GM23338 (cell line): Measurements from ENCODE around the gene CADPS. TPM values are rescaled to one million over a fixed set of nuclear protein-coding genes. Genes with fewer than 3 reads are reported as not detected.

Experiments used
- ATAC-seq: fragments of 200-7000 bp; cut with Tn5 transposase; 3 replicates; pipeline ENCODE4 v1.9.1; 2020
- DNase-seq: peaks from one replicate; pipeline ENCODE4 v3.0.0-alpha.2; 2015; ENCODE audit warnings: low spot score
- H2AFZ ChIP-seq: fragments of 200-600 bp; sonication (generic); 2 replicates; pipeline ENCODE4 v1.8.0; 2016; ENCODE audit warnings: antibody characterized with exemption, mild to moderate bottlenecking, moderate library complexity
- H3F3A ChIP-seq: fragments of 200-600 bp; sonication (generic); replicated peaks from 2 replicates; pipeline ENCODE4 v1.8.0; 2017; ENCODE audit warnings: antibody characterized with exemption, mixed run types, low read depth
- H3K27ac ChIP-seq: fragments of 200-600 bp; sonication (generic); 2 replicates; pipeline ENCODE4 v1.6.1; 2016; ENCODE audit warnings: low read depth
- H3K27me3 ChIP-seq: fragments of 200-600 bp; sonication (generic); 2 replicates; pipeline ENCODE4 v1.8.0; 2016; ENCODE audit warnings: mild to moderate bottlenecking, mixed run types, moderate library complexity; ENCODE audit not compliant: insufficient read depth
- H3K36me3 ChIP-seq: fragments of 200-600 bp; sonication (generic); 2 replicates; pipeline ENCODE4 v1.8.0; 2016; ENCODE audit warnings: mild to moderate bottlenecking; ENCODE audit not compliant: insufficient read depth
- H3K4me1 ChIP-seq: fragments of 200-600 bp; sonication (generic); 2 replicates; pipeline ENCODE4 v1.8.0; 2016; ENCODE audit warnings: mild to moderate bottlenecking, moderate library complexity; ENCODE audit not compliant: insufficient read depth
- H3K4me2 ChIP-seq: fragments of 200-600 bp; sonication (generic); 2 replicates; pipeline ENCODE4 v1.7.1; 2017; ENCODE audit warnings: mixed run types
- H3K4me3 ChIP-seq: fragments of 200-600 bp; sonication (generic); 2 replicates; pipeline ENCODE4 v1.6.1; 2016; ENCODE audit warnings: mixed run types
- H3K79me2 ChIP-seq: fragments of 200-600 bp; sonication (generic); replicated peaks from 2 replicates; pipeline ENCODE4 v1.8.0; 2017; ENCODE audit warnings: mild to moderate bottlenecking; ENCODE audit not compliant: insufficient read depth
- H3K9me2 ChIP-seq: fragments of 200-600 bp; sonication (generic); 2 replicates; pipeline ENCODE4 v1.8.0; 2017; ENCODE audit not compliant: insufficient read depth
- H4K20me1 ChIP-seq: fragments of 200-600 bp; sonication (generic); replicated peaks from 2 replicates; pipeline ENCODE4 v1.8.0; 2017; ENCODE audit warnings: mild to moderate bottlenecking; ENCODE audit not compliant: insufficient read depth
- H3K27ac Mint-ChIP-seq: 2 replicates; pipeline ENCODE4 v1.8.0; 2020; ENCODE audit warnings: inconsistent platforms, mild to moderate bottlenecking, moderate library complexity, mixed read lengths
- H3K27me3 Mint-ChIP-seq: 3 replicates; pipeline ENCODE4 v1.8.0; 2022; ENCODE audit warnings: low read depth, mild to moderate bottlenecking, moderate library complexity, mixed read lengths, inconsistent platforms; ENCODE audit not compliant: insufficient read depth, poor library complexity
- H3K36me3 Mint-ChIP-seq: 3 replicates; pipeline ENCODE4 v1.8.0; 2021; ENCODE audit warnings: low read depth, mild to moderate bottlenecking, inconsistent platforms, moderate library complexity, mixed read lengths
- H3K4me1 Mint-ChIP-seq: 3 replicates; pipeline ENCODE4 v1.8.0; 2020; ENCODE audit warnings: mild to moderate bottlenecking, inconsistent platforms, mixed read lengths
- H3K4me3 Mint-ChIP-seq: 3 replicates; pipeline ENCODE4 v1.8.0; 2021; ENCODE audit warnings: moderate library complexity, mild to moderate bottlenecking, inconsistent platforms, mixed read lengths
- H3K9me3 Mint-ChIP-seq: 3 replicates; pipeline ENCODE4 v1.8.0; 2020; ENCODE audit warnings: moderate library complexity, mild to moderate bottlenecking, inconsistent platforms, mixed read lengths
- CTCF ChIP-seq, 2 experiments: fragments of 200-600 bp in 1 of 2; sonication (generic) in 1 of 2; conservative IDR thresholded peaks; 2 replicates each; pipeline versions ENCODE4 v1.5.1 to v1.6.1; 2016 to 2017; ENCODE audit warnings: antibody characterized with exemption in 2 of 2, low read depth in 2 of 2, mild to moderate bottlenecking in 2 of 2, moderate library complexity in 1 of 2
- EZH2 ChIP-seq: fragments of 200-600 bp; sonication (generic); IDR thresholded peaks from one replicate; pipeline ENCODE4 v1.8.0; 2017; ENCODE audit warnings: antibody characterized with exemption, mild to moderate bottlenecking, low read depth; ENCODE audit not compliant: unreplicated experiment
- EZH2phosphoT487 ChIP-seq: fragments of 200-600 bp; sonication (generic); IDR thresholded peaks from one replicate; pipeline ENCODE4 v1.8.1; 2018; ENCODE audit warnings: antibody characterized with exemption; ENCODE audit not compliant: unreplicated experiment
- JUNB ChIP-seq: IDR thresholded peaks from one replicate; pipeline ENCODE4 v1.6.1; 2016; ENCODE audit warnings: antibody characterized with exemption; ENCODE audit not compliant: unreplicated experiment
- POLR2AphosphoS5 ChIP-seq: IDR thresholded peaks from 2 replicates; pipeline ENCODE4 v1.6.1; 2016; ENCODE audit warnings: antibody characterized with exemption, low read depth
- REST ChIP-seq: IDR thresholded peaks from one replicate; pipeline ENCODE4 v1.6.1; 2018; ENCODE audit warnings: antibody characterized with exemption; ENCODE audit not compliant: unreplicated experiment
- ZNF114 ChIP-seq: fragments of 250-450 bp; sonication (Bioruptor Pico); IDR thresholded peaks from 2 replicates; pipeline ENCODE4 v1.5.0; 2020; ENCODE audit warnings: mild to moderate bottlenecking, moderate library complexity
- ZNF331 ChIP-seq: fragments of 250-450 bp; sonication (Bioruptor Pico); IDR thresholded peaks from 2 replicates; pipeline ENCODE4 v1.5.0; 2020; ENCODE audit warnings: low read depth, mild to moderate bottlenecking, moderate library complexity
- polyA plus RNA-seq: library from polyadenylated mRNA; unstranded; fragments of >200 nt; fragmentation: Nextera tagmentation; extraction: Ambion mirVana; gene quantifications from 2 replicates; pipeline ENCODE4 v1.2.1, GENCODE V29; 2016
- total RNA-seq: library from RNA; depleted of rRNA; stranded (reverse); fragments of >200 nt; shearing (Covaris generic); gene quantifications from 2 replicates; pipeline ENCODE4 v1.2.3, GENCODE V29; 2014
- TF ChIP-seq, protein P1 (sequence below): fragments of 250-450 bp; sonication (Bioruptor Pico); IDR thresholded peaks from 2 replicates; pipeline ENCODE4 v1.5.0; 2020; ENCODE audit warnings: mild to moderate bottlenecking, moderate library complexity

The CADPS gene
- total and polyA plus RNA-seq, 2 experiments from 2014 or later, result 14.7 to 22.0 TPM

GRCh38 chr3:62837145-62837787, 38.0 kb downstream of the CADPS start:
- Histone ChIP-seq H4K20me1 (no peaks in the 10 kb centered on the region), H3K4me2 (no peak overlapping the region), H3K9me2 (no peaks in the 10 kb centered on the region), H3K79me2 (no peaks in the 10 kb centered on the region), H3K27me3 (no peaks in the 10 kb centered on the region), H3K27ac (no peak overlapping the region), H3K36me3 (no peaks in the 10 kb centered on the region), H3K4me3 (no peak overlapping the region), H2AFZ (no peak overlapping the region), H3F3A (no peaks in the 10 kb centered on the region), H3K4me1 (no peaks in the 10 kb centered on the region)
- Mint-ChIP-seq H3K27ac (no peak overlapping the region), H3K36me3 (no peaks in the 10 kb centered on the region), H3K4me1 (no peaks in the 10 kb centered on the region), H3K9me3 (no peaks in the 10 kb centered on the region), H3K27me3 (no peaks in the 10 kb centered on the region), H3K4me3 (no peak overlapping the region)
- TF ChIP-seq REST (no peak), ZNF114 (CRISPR knock-in tag) (no peak)
- no peak for ATAC-seq
- no peak for DNase-seq

GRCh38 chr3:62835554-62836236, 39.5 kb downstream of the CADPS start:
- Histone ChIP-seq H3K36me3 (no peaks in the 10 kb centered on the region), H3K4me3 (no peak overlapping the region), H3K4me1 (no peaks in the 10 kb centered on the region), H3F3A (no peaks in the 10 kb centered on the region), H4K20me1 (no peaks in the 10 kb centered on the region), H3K9me2 (no peaks in the 10 kb centered on the region), H3K27ac (no peak overlapping the region), H2AFZ (no peak overlapping the region), H3K4me2 (no peak overlapping the region), H3K79me2 (no peaks in the 10 kb centered on the region), H3K27me3 (no peaks in the 10 kb centered on the region)
- Mint-ChIP-seq H3K4me3 (no peak overlapping the region), H3K9me3 (no peaks in the 10 kb centered on the region), H3K36me3 (no peaks in the 10 kb centered on the region), H3K27ac (no peak overlapping the region), H3K4me1 (no peaks in the 10 kb centered on the region), H3K27me3 (no peaks in the 10 kb centered on the region)
- no peak for DNase-seq
- ATAC-seq, result no peak
- TF ChIP-seq EZH2 (no peak), POLR2AphosphoS5 (no peak), ZNF114 (CRISPR knock-in tag) (no peak), CTCF (conservative IDR thresholded peaks at IDR 0.05; ENCODE audit: low read depth in 2 of 2) (no peak), EZH2phosphoT487 (no peak), JUNB (no peak), ZNF331 (no peak)
- TF ChIP-seq, protein P1, sequence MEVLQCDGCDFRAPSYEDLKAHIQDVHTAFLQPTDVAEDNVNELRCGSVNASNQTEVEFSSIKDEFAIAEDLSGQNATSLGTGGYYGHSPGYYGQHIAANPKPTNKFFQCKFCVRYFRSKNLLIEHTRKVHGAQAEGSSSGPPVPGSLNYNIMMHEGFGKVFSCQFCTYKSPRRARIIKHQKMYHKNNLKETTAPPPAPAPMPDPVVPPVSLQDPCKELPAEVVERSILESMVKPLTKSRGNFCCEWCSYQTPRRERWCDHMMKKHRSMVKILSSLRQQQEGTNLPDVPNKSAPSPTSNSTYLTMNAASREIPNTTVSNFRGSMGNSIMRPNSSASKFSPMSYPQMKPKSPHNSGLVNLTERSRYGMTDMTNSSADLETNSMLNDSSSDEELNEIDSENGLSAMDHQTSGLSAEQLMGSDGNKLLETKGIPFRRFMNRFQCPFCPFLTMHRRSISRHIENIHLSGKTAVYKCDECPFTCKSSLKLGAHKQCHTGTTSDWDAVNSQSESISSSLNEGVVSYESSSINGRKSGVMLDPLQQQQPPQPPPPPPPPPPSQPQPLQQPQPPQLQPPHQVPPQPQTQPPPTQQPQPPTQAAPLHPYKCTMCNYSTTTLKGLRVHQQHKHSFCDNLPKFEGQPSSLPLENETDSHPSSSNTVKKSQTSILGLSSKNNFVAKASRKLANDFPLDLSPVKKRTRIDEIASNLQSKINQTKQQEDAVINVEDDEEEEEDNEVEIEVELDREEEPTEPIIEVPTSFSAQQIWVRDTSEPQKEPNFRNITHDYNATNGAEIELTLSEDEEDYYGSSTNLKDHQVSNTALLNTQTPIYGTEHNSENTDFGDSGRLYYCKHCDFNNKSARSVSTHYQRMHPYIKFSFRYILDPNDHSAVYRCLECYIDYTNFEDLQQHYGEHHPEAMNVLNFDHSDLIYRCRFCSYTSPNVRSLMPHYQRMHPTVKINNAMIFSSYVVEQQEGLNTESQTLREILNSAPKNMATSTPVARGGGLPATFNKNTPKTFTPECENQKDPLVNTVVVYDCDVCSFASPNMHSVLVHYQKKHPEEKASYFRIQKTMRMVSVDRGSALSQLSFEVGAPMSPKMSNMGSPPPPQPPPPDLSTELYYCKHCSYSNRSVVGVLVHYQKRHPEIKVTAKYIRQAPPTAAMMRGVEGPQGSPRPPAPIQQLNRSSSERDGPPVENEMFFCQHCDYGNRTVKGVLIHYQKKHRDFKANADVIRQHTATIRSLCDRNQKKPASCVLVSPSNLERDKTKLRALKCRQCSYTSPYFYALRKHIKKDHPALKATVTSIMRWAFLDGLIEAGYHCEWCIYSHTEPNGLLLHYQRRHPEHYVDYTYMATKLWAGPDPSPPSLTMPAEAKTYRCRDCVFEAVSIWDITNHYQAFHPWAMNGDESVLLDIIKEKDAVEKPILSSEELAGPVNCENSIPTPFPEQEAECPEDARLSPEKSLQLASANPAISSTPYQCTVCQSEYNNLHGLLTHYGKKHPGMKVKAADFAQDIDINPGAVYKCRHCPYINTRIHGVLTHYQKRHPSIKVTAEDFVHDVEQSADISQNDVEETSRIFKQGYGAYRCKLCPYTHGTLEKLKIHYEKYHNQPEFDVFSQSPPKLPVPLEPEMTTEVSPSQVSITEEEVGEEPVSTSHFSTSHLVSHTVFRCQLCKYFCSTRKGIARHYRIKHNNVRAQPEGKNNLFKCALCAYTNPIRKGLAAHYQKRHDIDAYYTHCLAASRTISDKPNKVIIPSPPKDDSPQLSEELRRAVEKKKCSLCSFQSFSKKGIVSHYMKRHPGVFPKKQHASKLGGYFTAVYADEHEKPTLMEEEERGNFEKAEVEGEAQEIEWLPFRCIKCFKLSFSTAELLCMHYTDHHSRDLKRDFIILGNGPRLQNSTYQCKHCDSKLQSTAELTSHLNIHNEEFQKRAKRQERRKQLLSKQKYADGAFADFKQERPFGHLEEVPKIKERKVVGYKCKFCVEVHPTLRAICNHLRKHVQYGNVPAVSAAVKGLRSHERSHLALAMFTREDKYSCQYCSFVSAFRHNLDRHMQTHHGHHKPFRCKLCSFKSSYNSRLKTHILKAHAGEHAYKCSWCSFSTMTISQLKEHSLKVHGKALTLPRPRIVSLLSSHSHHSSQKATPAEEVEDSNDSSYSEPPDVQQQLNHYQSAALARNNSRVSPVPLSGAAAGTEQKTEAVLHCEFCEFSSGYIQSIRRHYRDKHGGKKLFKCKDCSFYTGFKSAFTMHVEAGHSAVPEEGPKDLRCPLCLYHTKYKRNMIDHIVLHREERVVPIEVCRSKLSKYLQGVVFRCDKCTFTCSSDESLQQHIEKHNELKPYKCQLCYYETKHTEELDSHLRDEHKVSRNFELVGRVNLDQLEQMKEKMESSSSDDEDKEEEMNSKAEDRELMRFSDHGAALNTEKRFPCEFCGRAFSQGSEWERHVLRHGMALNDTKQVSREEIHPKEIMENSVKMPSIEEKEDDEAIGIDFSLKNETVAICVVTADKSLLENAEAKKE (CRISPR knock-in tag), result no peak
